Gastroesophageal sphincter (tissue), 3 donors: ENCODE measurements around the gene MINDY2.

ENCODE experiments used
- CTCF ChIP-seq, 4 experiments: fragments of 200-600 bp in 2 of 4; fragments of 450-650 bp in 2 of 4; sonication (generic) in 1 of 4; IDR thresholded peaks; one replicate each; pipeline ENCODE4 v1.5.1; 2017 to 2019; ENCODE audit warnings: antibody characterized with exemption in 4 of 4, mild to moderate bottlenecking in 2 of 4, moderate library complexity in 2 of 4
- POLR2A ChIP-seq, 2 donors: fragments of 450-650 bp; IDR thresholded peaks; one replicate each; pipeline ENCODE4 v1.6.1; 2017; ENCODE audit warnings: antibody characterized with exemption in 2 of 2, mild to moderate bottlenecking in 2 of 2, moderate library complexity in 1 of 2

- no peak for TF ChIP-seq CTCF (IDR thresholded peaks at IDR 0.05)
- no peak for TF ChIP-seq POLR2A (IDR thresholded peaks at IDR 0.05)
Observed at GRCh38 chr15:58856086-58856485, 85.0 kb downstream of the MINDY2 start.
